ENCODE measurements around the gene KIRREL3. TPM values are rescaled to one million over a fixed set of nuclear protein-coding genes. Genes with fewer than 3 reads are reported as not detected.

Gene KIRREL3
- total and polyA plus RNA-seq, 2 of the 8 experiments (the other 6 are each of a cell fraction or from before 2014, with no cell fraction given): 0.29 to 0.32 TPM

DNA sequence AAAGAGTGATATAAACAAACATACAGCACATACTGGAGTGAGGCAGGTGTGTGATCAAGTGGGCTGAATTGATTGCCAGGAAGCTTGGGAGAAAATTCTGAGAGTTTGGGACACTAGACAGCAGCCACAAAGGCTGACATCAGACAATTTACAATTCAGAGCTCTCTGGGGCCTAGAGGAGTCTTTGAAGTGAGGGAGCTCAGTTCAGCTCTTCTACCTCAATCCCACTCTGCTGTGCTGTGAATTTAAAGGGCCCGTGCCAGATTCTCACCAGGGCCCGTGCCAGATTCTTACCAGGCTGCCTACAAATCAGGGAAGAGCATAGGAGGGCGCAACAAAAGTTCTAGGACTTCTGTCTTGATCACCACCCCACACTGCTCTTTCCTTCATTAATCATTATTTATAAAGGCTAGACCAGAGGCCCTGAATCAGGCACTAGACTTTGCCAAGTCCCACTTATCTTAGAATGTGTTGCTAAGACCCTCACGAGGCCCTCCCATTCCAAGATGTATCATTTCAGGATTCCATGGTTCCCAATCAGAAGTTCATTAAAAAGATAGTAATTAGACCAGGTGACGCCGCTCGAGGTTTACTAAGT, 112.4 kb downstream of the KIRREL3 start:
- no peak overlapping the region for H2BK5ac ChIP-seq (ENCODE audit: low read depth, low read length)
- H3K36me3 ChIP-seq (ENCODE audit: control insufficient read depth in 2 of 4, insufficient read depth in 4 of 4, low read length in 3 of 4): no peaks in the 10 kb centered on the region
- H3K4me3 ChIP-seq (ENCODE audit: extremely low read depth in 1 of 4, insufficient read depth in 2 of 4, low read depth in 3 of 4, low read length in 4 of 4): no peak overlapping the region
- no peak overlapping the region for H3K18ac ChIP-seq (ENCODE audit: extremely low read depth, low read length)
- no peak overlapping the region for H3K4me2 ChIP-seq (ENCODE audit: insufficient read depth in 1 of 2, low read depth in 2 of 2, low read length in 2 of 2)
- no peak overlapping the region for H3K9ac ChIP-seq (replicated peaks in 1 of 4; ENCODE audit: extremely low read depth in 1 of 4, low read depth in 3 of 4, low read length in 3 of 4)
- ChIA-PET CTCF (ENCODE audit: partially characterized antibody) (interaction anchor here (0.7 to 4.7 kb wide), 4 partner anchors 8 to 80 kb away, joined by 3 to 20 read pairs (median 3); no protein-coding TSS in a partner anchor), POLR2A (ENCODE audit: partially characterized antibody) (no interaction called here)
- H4K91ac ChIP-seq (replicated peaks; ENCODE audit: insufficient read length, low read length): no peak overlapping the region
- no peak overlapping the region for H3K27ac ChIP-seq (ENCODE audit: low read depth, low read length)
- H3K56ac ChIP-seq (replicated peaks; ENCODE audit: insufficient read length, low read depth, low read length): no peak overlapping the region
- peaks cover 0 to 1% of the 10 kb centered on the region in 2 experiments for H4K20me1 ChIP-seq (replicated peaks in 1 of 2; ENCODE audit: control insufficient read depth in 1 of 2, insufficient read depth in 2 of 2, low read length in 2 of 2)
- H2BK120ac ChIP-seq (replicated peaks; ENCODE audit: low read depth, low read length): no peak overlapping the region
- no peak overlapping the region for H2AK5ac ChIP-seq (ENCODE audit: low read depth, low read length)
- H3K79me2 ChIP-seq (ENCODE audit: control insufficient read depth in 1 of 2, insufficient read depth in 2 of 2, low read length in 2 of 2): no peaks in the 10 kb centered on the region
- 86% methylated on average over 7 of the region's 7 CpGs; no CpG with 5 or more reads in 1 of the 2 experiments for WGBS, 2 experiments (ENCODE audit: extremely low coverage in 1 of 2, insufficient coverage in 1 of 2, insufficient read length in 1 of 2, insufficient replicate concordance in 2 of 2, low coverage in 1 of 2, low lambda C conversion rate in 2 of 2, missing lambda C conversion rate in 1 of 2)
- H4K5ac ChIP-seq (ENCODE audit: insufficient read length, low read depth, low read length): no peak overlapping the region
- no peaks in the 10 kb centered on the region for H3K23me2 ChIP-seq (ENCODE audit: low read depth, low read length)
- H3K14ac ChIP-seq (ENCODE audit: insufficient read length): no peak overlapping the region
- peaks cover 4 to 10% (median 8%) of the 10 kb centered on the region in 4 experiments; a peak in 6 of 7 replicates for H3K4me1 ChIP-seq (replicated peaks in 1 of 4; ENCODE audit: control insufficient read depth in 3 of 4, insufficient read depth in 4 of 4, low read length in 3 of 4)
- no peak overlapping the region for H2AFZ ChIP-seq (ENCODE audit: low read length)
- H2BK15ac ChIP-seq (ENCODE audit: low read length): no peak overlapping the region
- H4K8ac ChIP-seq (ENCODE audit: extremely low read depth, insufficient read depth, low read length): no peak overlapping the region
- H3K23ac ChIP-seq (ENCODE audit: insufficient read length): no peak overlapping the region
- no peak overlapping the region for H2BK12ac ChIP-seq (ENCODE audit: low read depth, low read length)
- no peaks in the 10 kb centered on the region for H3K9me3 ChIP-seq (ENCODE audit: insufficient read depth in 2 of 2, low read depth in 1 of 2, low read length in 1 of 2)
- H3K4ac ChIP-seq (replicated peaks; ENCODE audit: insufficient read length, low read depth, low read length): no peak overlapping the region
- no peak overlapping the region for H2BK20ac ChIP-seq (ENCODE audit: low read length)
- no peaks in the 10 kb centered on the region; the same call in 1 of the 2 replicates for H3K79me1 ChIP-seq (ENCODE audit: low read depth, low read length)
- DNase-seq (ENCODE audit: low read depth in 1 of 2, low spot score in 2 of 2): no peak
- no peaks in the 10 kb centered on the region for H3K27me3 ChIP-seq (replicated peaks in 1 of 4; ENCODE audit: control insufficient read depth in 3 of 4, extremely low read depth in 1 of 4, insufficient read depth in 3 of 4, low read length in 3 of 4)
- no peak for FAIRE-seq
- TF ChIP-seq, protein P1, sequence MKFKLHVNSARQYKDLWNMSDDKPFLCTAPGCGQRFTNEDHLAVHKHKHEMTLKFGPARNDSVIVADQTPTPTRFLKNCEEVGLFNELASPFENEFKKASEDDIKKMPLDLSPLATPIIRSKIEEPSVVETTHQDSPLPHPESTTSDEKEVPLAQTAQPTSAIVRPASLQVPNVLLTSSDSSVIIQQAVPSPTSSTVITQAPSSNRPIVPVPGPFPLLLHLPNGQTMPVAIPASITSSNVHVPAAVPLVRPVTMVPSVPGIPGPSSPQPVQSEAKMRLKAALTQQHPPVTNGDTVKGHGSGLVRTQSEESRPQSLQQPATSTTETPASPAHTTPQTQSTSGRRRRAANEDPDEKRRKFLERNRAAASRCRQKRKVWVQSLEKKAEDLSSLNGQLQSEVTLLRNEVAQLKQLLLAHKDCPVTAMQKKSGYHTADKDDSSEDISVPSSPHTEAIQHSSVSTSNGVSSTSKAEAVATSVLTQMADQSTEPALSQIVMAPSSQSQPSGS (IDR thresholded peaks at IDR 0.05; ENCODE audit: low read length): no peak
- no peak for TF ChIP-seq NRF1 (IDR thresholded peaks at IDR 0.05; ENCODE audit: low read depth, low read length)
- no peak for TF ChIP-seq TEAD4 (IDR thresholded peaks at IDR 0.05; ENCODE audit: low read depth, low read length)
- no peak for TF ChIP-seq POLR2AphosphoS5 (IDR thresholded peaks at IDR 0.05; ENCODE audit: low read depth, low read length)
- TF ChIP-seq RBBP5 (IDR thresholded peaks at IDR 0.05; ENCODE audit: borderline replicate concordance, low read depth, low read length): no peak
- TF ChIP-seq RFX5 (IDR thresholded peaks at IDR 0.05; ENCODE audit: borderline replicate concordance, low read depth, low read length): no peak
- no peak for TF ChIP-seq POU5F1 (IDR thresholded peaks at IDR 0.05; ENCODE audit: low read depth, low read length)
- no peak for TF ChIP-seq SIN3A (conservative IDR thresholded peaks at IDR 0.05 in 1 of 2, IDR thresholded peaks at IDR 0.05 in 1 of 2; ENCODE audit: low read depth in 1 of 2, low read length in 2 of 2)
- no peak for TF ChIP-seq NANOG (IDR thresholded peaks at IDR 0.05; ENCODE audit: insufficient read depth, low read depth, low read length, poor library complexity, severe bottlenecking)
- no peak for TF ChIP-seq CBX8 (IDR thresholded peaks at IDR 0.05; ENCODE audit: borderline replicate concordance, low read depth, low read length)
- TF ChIP-seq GTF2F1 (IDR thresholded peaks at IDR 0.05; ENCODE audit: borderline replicate concordance, low read depth, low read length): no peak
- no peak for TF ChIP-seq MAFK (IDR thresholded peaks at IDR 0.05; ENCODE audit: low read depth, low read length)

Data from H1 (cell line).